Stimulated activated naive B cell treated with anti-CD40 and anti-IgM and Interleukin-4, amounts not matched to agents 10 μg/mL and 1 μg/mL and 100 μg/mL, for 72 hours (primary cell): Measurements from ENCODE around the gene RUNX3.

Source experiments
- ATAC-seq, 2 donors: fragments of 150-1000 bp; cut with Tn5 transposase; replicated peaks; 2 replicates each; pipeline ENCODE4 v1.10.0; 2021; ENCODE audit warnings: moderate library complexity in 1 of 2
- DNase-seq: peaks from one replicate; pipeline ENCODE4 v3.0.0; 2021
- H3K27ac Mint-ChIP-seq: one replicate; pipeline ENCODE4 v1.8.0; 2022; ENCODE audit warnings: mild to moderate bottlenecking, mixed read lengths
- H3K27me3 Mint-ChIP-seq, 2 donors: one replicate each; pipeline ENCODE4 v1.8.0; 2022; ENCODE audit warnings: mixed read lengths in 2 of 2
- H3K36me3 Mint-ChIP-seq, 2 donors: one replicate each; pipeline ENCODE4 v1.8.0; 2022; ENCODE audit warnings: mixed read lengths in 2 of 2, mild to moderate bottlenecking in 1 of 2
- H3K4me1 Mint-ChIP-seq, 2 donors: one replicate each; pipeline ENCODE4 v1.8.0; 2022; ENCODE audit warnings: mixed read lengths in 2 of 2, mild to moderate bottlenecking in 1 of 2
- H3K4me3 Mint-ChIP-seq, 2 donors: one replicate each; pipeline ENCODE4 v1.8.0; 2022; ENCODE audit warnings: mild to moderate bottlenecking in 2 of 2, mixed read lengths in 2 of 2, moderate library complexity in 1 of 2
- H3K9me3 Mint-ChIP-seq, 2 donors: one replicate each; pipeline ENCODE4 v1.8.0; 2022; ENCODE audit warnings: mixed read lengths in 2 of 2, mild to moderate bottlenecking in 1 of 2

RUNX3 gene

DNA sequence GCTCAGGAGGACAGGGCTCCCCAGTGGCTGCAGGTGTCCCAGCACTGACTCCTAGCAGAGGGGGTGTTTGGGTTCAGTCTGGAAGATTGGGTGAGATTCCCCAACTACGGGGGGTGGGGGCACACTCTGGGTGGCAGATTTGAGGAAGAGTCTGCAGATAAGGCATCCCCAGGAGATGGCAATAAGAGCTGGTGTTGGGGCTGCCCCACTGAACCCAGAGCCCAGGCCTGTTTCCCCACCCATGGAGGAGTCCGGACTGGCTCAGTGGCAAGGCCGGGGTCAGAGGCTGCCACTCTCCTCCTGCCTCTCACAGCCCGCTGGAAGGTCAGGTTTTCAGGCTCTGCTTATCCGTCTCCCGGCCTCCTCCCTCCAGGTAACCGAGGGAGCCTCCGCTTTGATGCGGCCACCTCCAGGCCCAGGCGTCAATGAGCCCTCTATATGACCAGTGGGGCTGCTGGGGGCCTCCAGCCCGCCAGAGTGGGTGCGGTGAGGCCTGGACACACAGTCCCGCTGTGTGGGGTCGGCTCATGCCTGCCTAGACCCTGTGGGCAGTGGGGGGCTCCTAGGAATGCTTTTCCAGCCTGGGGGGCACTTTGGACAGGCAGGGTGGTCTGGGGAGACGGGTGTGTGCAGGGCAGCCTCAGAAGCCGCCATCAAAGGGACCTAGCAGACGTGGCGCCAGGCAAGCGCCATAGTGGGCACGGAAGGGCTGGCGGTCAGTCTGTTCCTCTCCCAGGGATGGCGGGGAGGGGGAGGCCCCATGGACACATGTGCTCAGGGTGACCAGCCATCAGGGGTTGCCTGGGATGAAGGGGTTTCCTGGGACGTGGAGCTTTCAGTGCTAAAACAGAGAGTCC is 28.9 kb upstream of the RUNX3 start:
- H3K27me3 Mint-ChIP-seq: no peaks in the 10 kb centered on the region
- peaks cover 61 to 84% of the 10 kb centered on the region in 2 donors for H3K36me3 Mint-ChIP-seq
- H3K9me3 Mint-ChIP-seq: peaks cover 0 to 1% of the 10 kb centered on the region in 2 donors
- H3K4me3 Mint-ChIP-seq: peak overlapping the region; percentile 60 to 63
- peak overlapping the region; percentile 86 for H3K27ac Mint-ChIP-seq
- DNase-seq (no peak), ATAC-seq (no peak)
- H3K4me1 Mint-ChIP-seq: peaks cover 67 to 96% of the 10 kb centered on the region in 2 donors

DNA sequence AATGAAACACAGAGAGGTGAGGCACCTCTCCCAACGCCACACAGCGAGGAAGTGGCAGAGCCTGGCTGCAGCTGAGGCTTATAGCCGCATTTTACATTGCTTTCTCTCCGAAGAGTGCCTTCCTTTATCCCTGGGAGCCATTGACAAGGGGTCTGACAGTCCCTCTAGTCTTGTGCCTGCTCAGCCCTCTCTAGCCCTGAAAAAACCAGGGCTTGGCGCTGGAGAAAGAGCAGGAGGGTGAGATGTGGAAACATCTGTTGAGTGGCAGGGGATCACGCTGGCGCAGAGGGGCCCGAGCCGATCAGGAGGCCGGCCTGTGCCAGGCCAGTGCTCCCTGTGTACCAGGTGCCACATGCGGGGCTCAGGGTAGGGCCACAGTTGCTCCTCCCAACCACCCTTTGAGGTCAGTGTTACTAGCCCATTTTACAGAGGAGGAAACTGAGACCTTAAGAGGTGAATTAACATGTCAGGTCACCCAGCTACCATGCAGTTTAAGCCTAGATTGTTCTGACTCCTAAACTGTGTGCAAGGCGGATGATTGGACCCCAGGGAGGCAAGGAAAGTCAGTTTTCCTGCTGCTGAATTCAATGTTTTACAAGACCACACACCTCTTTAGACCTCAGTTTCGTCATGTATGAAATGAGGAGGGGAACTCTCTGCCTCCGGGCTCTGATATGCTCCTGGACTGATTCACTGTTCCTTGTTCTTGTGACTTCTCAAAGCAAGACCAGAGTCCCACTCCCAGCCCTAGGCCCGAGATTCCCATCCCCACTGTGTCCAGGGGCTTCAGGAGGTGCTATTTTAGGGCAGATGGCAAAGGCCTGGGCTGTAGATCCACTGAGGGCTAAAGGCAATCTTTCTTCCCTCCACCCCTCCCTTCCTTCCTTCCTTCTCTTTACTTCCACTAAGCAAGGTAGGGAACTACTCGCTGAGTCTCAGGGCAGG is 28.0 kb upstream of the RUNX3 start:
- no peak for ATAC-seq
- Mint-ChIP-seq H3K4me1 (peaks cover 65 to 95% of the 10 kb centered on the region in 2 donors), H3K9me3 (peaks cover 0 to 1% of the 10 kb centered on the region in 2 donors), H3K36me3 (peaks cover 57 to 79% of the 10 kb centered on the region in 2 donors), H3K27me3 (no peaks in the 10 kb centered on the region), H3K27ac (peak overlapping the region; percentile 100), H3K4me3 (peak overlapping the region; percentile 85 to 88)
- DNase-seq: no peak

DNA sequence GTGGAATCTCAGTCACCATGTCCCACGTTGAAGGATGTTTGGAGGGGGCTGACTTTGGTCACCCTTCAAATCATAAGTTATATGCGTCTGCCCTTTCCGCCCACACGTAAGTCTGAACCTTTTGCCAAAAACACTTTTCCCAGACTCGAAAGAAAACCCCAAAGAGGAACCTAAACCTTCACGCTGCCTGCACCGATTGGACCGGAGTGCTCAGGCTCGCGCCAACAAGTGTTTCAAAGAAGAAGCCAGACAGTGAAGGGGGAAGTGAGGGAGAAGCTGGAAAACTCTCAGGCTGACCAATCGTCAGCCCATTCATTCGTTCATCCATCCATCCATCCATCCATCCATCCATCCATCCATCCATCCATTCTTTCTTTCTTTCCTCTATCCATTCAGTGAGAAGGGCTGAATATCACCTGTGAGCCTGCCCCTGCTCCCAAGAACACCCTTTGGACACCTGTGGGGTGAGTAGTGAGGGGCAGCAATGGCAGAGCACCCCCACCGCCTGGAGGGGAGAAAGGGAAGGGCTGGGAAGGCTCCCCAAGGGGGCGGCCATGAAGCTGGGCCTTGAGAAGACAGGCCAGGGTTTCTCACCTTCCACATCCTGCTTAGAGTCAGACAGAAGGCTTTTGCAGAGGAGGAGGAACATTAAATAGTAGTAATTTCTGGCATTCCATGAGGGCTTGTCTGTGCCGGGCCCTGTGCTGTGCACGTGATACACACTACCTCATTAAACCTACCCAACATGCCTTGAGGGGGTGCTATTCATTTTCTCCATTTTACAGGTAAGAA is 27.1 kb upstream of the RUNX3 start:
- H3K4me3 Mint-ChIP-seq: peak overlapping the region; percentile 85 to 88
- H3K4me1 Mint-ChIP-seq: peaks cover 68 to 95% of the 10 kb centered on the region in 2 donors
- no peaks in the 10 kb centered on the region for H3K27me3 Mint-ChIP-seq
- ATAC-seq (peak; percentile 60 to 73), DNase-seq (peak; percentile 79)
- peaks cover 57 to 77% of the 10 kb centered on the region in 2 donors for H3K36me3 Mint-ChIP-seq
- peaks cover 1 to 4% of the 10 kb centered on the region in 2 donors for H3K9me3 Mint-ChIP-seq
- peak overlapping the region; percentile 100 for H3K27ac Mint-ChIP-seq

DNA sequence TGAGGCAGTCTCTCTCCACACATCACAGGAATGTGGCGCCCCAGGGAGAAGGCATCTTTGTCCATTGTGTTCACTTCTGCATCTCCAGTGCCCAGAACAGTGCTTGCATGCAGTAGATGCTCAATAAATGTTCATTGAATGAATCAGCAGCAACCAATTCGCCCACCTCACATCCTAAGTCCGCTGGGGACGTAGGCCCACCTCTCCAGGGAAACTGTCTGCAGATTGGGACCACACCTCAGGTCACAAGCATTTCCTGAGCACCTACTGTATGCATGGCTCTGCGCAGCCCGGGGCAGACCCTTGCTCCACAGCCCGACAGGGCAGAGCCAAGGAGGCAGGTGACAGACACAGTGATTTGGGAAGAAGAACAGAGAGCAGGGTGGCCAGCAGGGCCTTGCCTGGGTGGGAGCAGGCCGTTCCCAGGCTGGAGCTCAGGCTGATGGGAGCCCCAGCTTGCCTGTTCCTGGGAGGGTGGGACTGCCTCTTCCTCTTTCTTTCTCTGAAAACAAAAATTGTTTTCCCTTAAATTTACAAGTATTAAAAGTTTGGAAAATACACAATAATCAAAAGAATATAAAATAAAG is 25.8 kb upstream of the RUNX3 start:
- Mint-ChIP-seq H3K4me1 (peaks cover 67 to 93% of the 10 kb centered on the region in 2 donors), H3K27me3 (no peaks in the 10 kb centered on the region), H3K4me3 (peak overlapping the region; percentile 85 to 88), H3K9me3 (peaks cover 1 to 4% of the 10 kb centered on the region in 2 donors), H3K36me3 (peaks cover 55 to 72% of the 10 kb centered on the region in 2 donors), H3K27ac (peak overlapping the region; percentile 100)
- ATAC-seq: no peak
- DNase-seq: no peak

DNA sequence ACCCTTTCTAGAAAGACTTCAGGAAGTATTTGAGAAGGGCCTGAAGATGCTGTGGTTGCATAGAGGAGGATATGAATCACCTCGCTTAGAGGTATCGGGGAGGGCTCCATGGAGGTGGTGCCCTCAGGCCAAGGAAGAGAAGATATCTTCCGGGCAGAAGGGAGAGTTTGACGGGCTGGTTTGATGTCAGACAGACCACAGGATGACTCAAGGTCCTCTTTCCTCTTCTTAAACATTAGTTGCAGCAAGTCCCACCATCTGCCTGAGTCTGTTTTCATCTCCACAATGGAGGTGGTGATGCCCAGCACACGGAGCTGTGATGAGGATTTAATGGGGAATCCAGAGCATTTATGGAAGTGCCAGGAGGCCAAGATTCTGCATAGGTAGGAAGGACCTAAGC is 25.1 kb upstream of the RUNX3 start:
- DNase-seq (peak; percentile 81), ATAC-seq (peak; percentile 87)
- Mint-ChIP-seq H3K4me1 (peaks cover 67 to 93% of the 10 kb centered on the region in 2 donors), H3K36me3 (peaks cover 56 to 72% of the 10 kb centered on the region in 2 donors), H3K9me3 (peaks cover 1 to 4% of the 10 kb centered on the region in 2 donors), H3K4me3 (peak overlapping the region; percentile 85 to 88), H3K27ac (peak overlapping the region; percentile 100), H3K27me3 (no peaks in the 10 kb centered on the region)

DNA sequence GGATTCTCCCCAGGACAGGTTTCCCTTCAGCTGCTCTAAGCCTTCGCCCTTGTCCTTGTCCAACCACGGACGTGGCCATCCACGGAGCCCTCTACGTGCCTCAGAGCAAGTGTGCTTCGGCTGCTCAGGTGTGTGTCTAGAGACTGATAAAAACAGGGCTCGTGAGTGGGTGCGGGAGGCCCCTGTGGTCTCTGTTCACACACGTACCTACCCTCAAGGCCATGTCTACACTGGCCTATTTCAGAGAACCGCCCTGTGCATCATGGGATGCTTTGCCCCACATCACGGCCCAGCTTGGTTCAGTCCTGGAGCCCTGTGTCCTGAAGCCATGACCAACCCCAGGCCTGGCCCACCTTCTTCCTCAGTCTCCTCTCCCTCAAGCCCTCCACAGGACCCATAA is 24.6 kb upstream of the RUNX3 start:
- ATAC-seq: peak in 1 of 2 donors; percentile 0

DNA sequence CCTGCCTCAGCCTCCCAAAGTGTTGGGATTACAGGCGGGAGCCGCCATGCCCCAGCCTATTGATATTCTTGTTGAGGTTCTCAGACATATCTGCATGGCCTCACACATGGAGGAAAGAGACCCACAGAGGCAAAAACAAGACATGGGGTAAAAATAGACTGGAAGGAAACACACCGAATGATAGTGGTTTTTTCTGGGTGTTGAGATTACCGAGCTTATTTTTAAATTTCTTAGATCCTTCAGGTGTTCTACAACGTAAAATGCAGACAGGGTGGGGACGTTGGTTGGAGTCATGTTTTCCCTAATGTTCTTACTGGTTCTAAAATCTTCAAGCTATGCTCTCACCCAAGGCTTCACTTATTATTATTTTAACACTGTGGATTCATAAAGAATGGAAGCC is 23.9 kb upstream of the RUNX3 start:
- Mint-ChIP-seq H3K27me3 (no peaks in the 10 kb centered on the region), H3K9me3 (peaks cover 1 to 4% of the 10 kb centered on the region in 2 donors), H3K27ac (peak overlapping the region; percentile 100), H3K36me3 (peaks cover 51 to 70% of the 10 kb centered on the region in 2 donors), H3K4me3 (peak overlapping the region; percentile 60 to 88), H3K4me1 (peaks cover 59 to 90% of the 10 kb centered on the region in 2 donors)
- ATAC-seq (no peak), DNase-seq (no peak)

More for the DNA sequence above, 24.6 kb upstream of the RUNX3 start:
- Mint-ChIP-seq H3K36me3 (peaks cover 55 to 70% of the 10 kb centered on the region in 2 donors), H3K27me3 (no peaks in the 10 kb centered on the region), H3K4me3 (peak overlapping the region; percentile 85 to 88), H3K4me1 (peaks cover 63 to 93% of the 10 kb centered on the region in 2 donors), H3K27ac (peak overlapping the region; percentile 100), H3K9me3 (peaks cover 1 to 4% of the 10 kb centered on the region in 2 donors)
- DNase-seq: no peak

DNA sequence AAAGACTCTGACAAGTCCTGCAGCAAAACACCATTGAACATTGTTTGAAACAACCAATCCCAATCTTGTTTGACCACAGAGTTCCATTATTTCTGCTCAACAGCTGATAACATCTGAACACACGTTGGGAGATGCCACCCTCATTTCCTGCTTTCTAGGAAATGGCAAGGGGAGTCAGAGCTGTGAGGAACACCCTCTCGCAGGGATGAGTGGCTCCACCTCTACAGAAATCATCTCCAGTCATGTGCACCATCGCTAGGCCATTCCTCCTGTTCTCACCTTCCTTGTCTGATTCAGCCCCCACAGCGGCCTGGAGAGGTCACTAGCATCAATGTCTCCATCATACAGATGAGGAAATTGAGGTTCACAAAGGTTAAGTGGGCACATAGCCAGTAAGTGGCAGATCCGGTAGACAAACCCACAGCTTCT is 22.4 kb upstream of the RUNX3 start:
- no peak for ATAC-seq
- Mint-ChIP-seq H3K9me3 (peaks cover 1 to 4% of the 10 kb centered on the region in 2 donors), H3K36me3 (peaks cover 48 to 72% of the 10 kb centered on the region in 2 donors), H3K27me3 (no peaks in the 10 kb centered on the region), H3K27ac (peak overlapping the region; percentile 83), H3K4me3 (peak overlapping the region; percentile 33 to 66), H3K4me1 (peaks cover 59 to 87% of the 10 kb centered on the region in 2 donors)
- no peak for DNase-seq

DNA sequence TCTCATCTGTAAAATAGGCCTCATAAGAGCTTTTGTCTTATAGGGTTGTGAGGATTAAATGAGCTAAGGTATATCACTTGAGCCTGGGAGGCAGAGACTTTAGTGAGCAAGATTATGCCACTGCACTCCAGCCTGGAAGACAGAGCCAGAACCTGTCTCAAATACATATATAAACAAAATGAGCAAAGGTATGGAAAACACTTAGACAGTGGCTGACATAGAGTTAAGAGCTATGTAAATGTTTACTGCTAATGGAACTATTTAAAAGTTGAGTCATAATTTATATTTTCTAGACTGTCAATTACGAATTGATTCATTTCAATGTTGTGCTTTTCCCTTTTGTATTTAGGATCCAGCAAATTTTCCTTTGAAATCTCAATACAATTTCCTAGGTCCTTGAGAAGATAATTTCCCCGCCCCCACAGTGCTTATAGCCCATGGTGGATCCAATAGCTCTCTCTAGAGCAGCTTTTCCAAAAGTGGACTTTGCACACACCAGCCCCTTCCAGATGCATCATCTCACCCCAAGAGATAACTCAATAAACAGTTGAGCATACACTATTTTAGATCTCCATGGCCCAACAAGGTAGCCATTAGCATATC is 21.8 kb upstream of the RUNX3 start:
- peaks cover 46 to 70% of the 10 kb centered on the region in 2 donors for H3K36me3 Mint-ChIP-seq
- peaks cover 58 to 87% of the 10 kb centered on the region in 2 donors for H3K4me1 Mint-ChIP-seq

DNA sequence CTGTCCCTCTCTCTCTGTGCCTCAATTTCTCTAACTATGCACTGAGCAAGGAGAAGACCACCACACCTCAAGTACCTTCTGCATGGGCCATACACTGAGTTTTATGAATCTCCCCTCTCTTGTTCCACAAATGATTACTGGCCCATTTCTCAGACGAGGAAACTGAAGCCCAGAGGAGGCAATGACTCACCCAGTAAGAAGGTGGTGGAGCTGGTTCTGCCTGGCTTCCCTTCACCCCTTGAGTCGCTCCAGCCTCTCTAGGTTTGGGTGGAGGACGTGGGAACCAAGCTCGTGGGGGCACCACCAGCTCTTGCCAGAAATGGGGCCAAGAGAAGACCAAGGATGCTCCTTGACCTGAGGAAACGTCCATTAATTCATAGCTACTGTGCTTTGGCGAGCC is 21.3 kb upstream of the RUNX3 start:
- no peak for DNase-seq
- peaks cover 0 to 4% of the 10 kb centered on the region in 2 donors for H3K9me3 Mint-ChIP-seq
- H3K27me3 Mint-ChIP-seq: no peaks in the 10 kb centered on the region
- no peak overlapping the region for H3K4me3 Mint-ChIP-seq
- ATAC-seq: no peak
- H3K27ac Mint-ChIP-seq: peak overlapping the region; percentile 10
- H3K36me3 Mint-ChIP-seq: peaks cover 46 to 66% of the 10 kb centered on the region in 2 donors
- peaks cover 60 to 87% of the 10 kb centered on the region in 2 donors for H3K4me1 Mint-ChIP-seq

More for the DNA sequence above, 21.8 kb upstream of the RUNX3 start:
- Mint-ChIP-seq H3K9me3 (peaks cover 1 to 4% of the 10 kb centered on the region in 2 donors), H3K4me3 (peak overlapping the region in 1 of 2 donors; percentile 33), H3K27me3 (no peaks in the 10 kb centered on the region), H3K27ac (peak overlapping the region; percentile 83)
- no peak for DNase-seq
- no peak for ATAC-seq

DNA sequence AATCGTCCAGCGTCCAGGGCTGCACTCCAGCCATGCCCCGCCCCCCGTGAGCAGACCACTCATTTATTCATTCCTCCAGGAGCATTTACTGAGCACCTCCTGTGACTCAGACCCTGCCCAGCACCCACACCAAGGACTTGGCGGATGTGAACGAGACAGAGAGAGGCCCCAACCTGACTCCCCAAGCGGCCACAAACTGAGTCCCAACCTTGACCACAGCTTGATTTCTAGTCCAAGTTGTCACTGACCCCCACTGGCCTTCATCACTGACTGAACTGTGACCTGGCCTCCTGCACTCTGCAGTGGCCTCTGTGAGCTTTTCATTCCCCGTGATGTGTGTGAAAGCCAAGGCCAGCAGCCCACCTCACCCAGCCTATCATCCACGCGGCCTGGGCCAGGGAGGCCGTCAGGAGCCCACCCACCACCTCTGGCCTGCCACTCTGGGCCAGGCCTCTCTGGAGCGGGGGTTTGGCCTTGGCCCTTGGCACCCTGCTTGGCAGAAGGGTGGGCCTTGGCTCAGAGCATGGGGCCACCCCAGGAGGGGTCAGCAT is 19.3 kb upstream of the RUNX3 start:
- Mint-ChIP-seq H3K4me1 (peaks cover 53 to 80% of the 10 kb centered on the region in 2 donors), H3K36me3 (peaks cover 45 to 61% of the 10 kb centered on the region in 2 donors), H3K4me3 (no peak overlapping the region), H3K27ac (no peak overlapping the region), H3K27me3 (no peaks in the 10 kb centered on the region), H3K9me3 (peaks cover 0 to 4% of the 10 kb centered on the region in 2 donors)
- no peak for DNase-seq
- no peak for ATAC-seq

DNA sequence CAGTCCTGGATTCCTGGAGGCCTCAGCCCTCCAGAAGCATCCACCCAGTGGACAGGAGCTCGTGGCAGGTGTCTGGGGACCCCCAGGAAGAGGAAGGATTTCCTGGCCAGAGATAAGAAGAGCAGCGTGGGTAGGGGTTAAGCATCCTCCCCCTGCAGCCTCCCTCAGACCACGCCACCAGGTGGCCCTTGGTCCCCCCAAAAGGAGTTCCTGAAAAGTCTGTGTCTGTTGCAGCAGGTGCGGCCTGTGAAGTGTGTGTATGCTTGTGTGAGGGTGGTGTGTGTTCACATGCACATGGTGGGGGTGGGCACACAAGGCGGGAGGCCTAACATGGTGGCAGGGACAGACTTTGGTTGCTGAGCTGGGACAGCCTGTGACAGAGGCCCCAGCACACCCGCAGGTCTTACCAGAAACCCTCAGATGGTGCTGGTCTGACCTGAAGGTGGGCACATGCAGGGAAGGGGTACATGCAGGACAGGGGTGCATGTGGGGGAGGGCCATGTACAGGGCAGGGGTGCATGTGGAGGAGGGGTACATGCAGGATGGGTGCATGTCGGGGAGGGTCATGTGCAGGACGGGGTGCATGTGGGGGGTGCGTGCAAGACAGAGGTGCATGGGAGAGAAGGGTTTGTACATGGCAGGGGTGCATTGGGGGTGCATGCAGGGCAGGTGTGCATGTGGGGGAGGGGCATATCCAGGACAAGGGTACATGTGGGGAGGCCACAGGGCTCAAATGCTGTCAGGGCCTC is 18.2 kb upstream of the RUNX3 start:
- ATAC-seq (peak; percentile 31 to 42), DNase-seq (no peak)
- Mint-ChIP-seq H3K9me3 (peaks cover 0 to 4% of the 10 kb centered on the region in 2 donors), H3K36me3 (peaks cover 42 to 61% of the 10 kb centered on the region in 2 donors), H3K27ac (peak overlapping the region; percentile 90), H3K4me1 (peaks cover 49 to 73% of the 10 kb centered on the region in 2 donors), H3K27me3 (no peaks in the 10 kb centered on the region), H3K4me3 (peak overlapping the region; percentile 41 to 72)
